GM12878 (cell line): ENCODE results near the gene STX8. TPM values are rescaled to one million over a fixed set of nuclear protein-coding genes. Genes with fewer than 3 reads are reported as not detected.

ENCODE experiments used
- ATAC-seq: fragments of 200-7000 bp; cut with Tn5 transposase; 3 replicates; pipeline ENCODE4 v1.9.1; 2020; ENCODE audit warnings: mild to moderate bottlenecking, moderate library complexity
- BruUV-seq: library from RNA; stranded (reverse); fragments of 400-500 nt; replicated peaks from 2 replicates; lab custom pipeline; 2021; lab: Mats Ljungman, UMichigan
- CTCF ChIA-PET: fragments of 300-600 bp; sonication (Branson Sonifier 250); formaldehyde crosslinking; extraction: SDS; loops from one replicate; lab custom pipeline; 2021; ENCODE audit warnings: inconsistent platforms; lab: Yijun Ruan, JAX
- POLR2A ChIA-PET: fragments of 350-600 bp; formaldehyde crosslinking; extraction: SDS; loops from one replicate; lab custom pipeline; 2021; ENCODE audit warnings: inconsistent platforms; lab: Charles Lee
- RAD21 ChIA-PET: fragments of 300-600 bp; sonication (Branson Sonifier 250); formaldehyde crosslinking; loops from one replicate; lab custom pipeline; 2023; ENCODE audit warnings: antibody characterized with exemption; ENCODE audit not compliant: unreplicated experiment; lab: Charles Lee
- SMC1A ChIA-PET: fragments of 300-600 bp; sonication (Branson Sonifier 250); formaldehyde crosslinking; loops from one replicate; lab custom pipeline; 2023; ENCODE audit not compliant: unreplicated experiment, uncharacterized antibody; lab: Charles Lee
- DNase-seq: peaks from one replicate; pipeline ENCODE4 v3.0.0-alpha.2; 2011; ENCODE audit warnings: low read depth, low spot score
- FAIRE-seq: peaks from 3 replicates; lab custom pipeline; 2011; peaks lifted over from hg19 to GRCh38; lab: Jason Lieb, UNC
- H2AFZ ChIP-seq: 2 replicates; pipeline ENCODE4 v1.6.0; 2011; ENCODE audit warnings: low read depth, low read length, control low read depth; ENCODE audit not compliant: control insufficient read depth
- H3K27ac ChIP-seq: 2 replicates; pipeline ENCODE4 v1.5.1; 2011; ENCODE audit warnings: control low read depth; ENCODE audit not compliant: control insufficient read depth, insufficient read depth
- H3K27me3 ChIP-seq, 2 experiments: replicated peaks in 1 of 2; 2 replicates each; pipeline versions ENCODE4 v1.6.0 to v1.6.1; 2011; ENCODE audit warnings: low read length in 1 of 2; ENCODE audit not compliant: control insufficient read depth in 2 of 2, insufficient read depth in 2 of 2
- H3K36me3 ChIP-seq, 2 experiments: 2 replicates each; pipeline ENCODE4 v1.5.1; 2011; ENCODE audit warnings: low read length in 1 of 2; ENCODE audit not compliant: control insufficient read depth in 2 of 2, insufficient read depth in 2 of 2
- H3K4me1 ChIP-seq: 2 replicates; pipeline ENCODE4 v1.6.1; 2011; ENCODE audit warnings: mild to moderate bottlenecking, low read length, moderate library complexity, mixed read lengths; ENCODE audit not compliant: control insufficient read depth, insufficient read depth
- H3K4me2 ChIP-seq: 2 replicates; pipeline ENCODE4 v1.6.0; 2011; ENCODE audit warnings: control low read depth; ENCODE audit not compliant: control insufficient read depth, insufficient read depth
- H3K4me3 ChIP-seq: fragments of 200-600 bp; sonication (generic); 2 replicates; pipeline ENCODE4 v1.5.1; 2016
- H3K79me2 ChIP-seq: 2 replicates; pipeline ENCODE4 v1.6.0; 2011; ENCODE audit warnings: low read length; ENCODE audit not compliant: control insufficient read depth, insufficient read depth
- H3K9ac ChIP-seq: 2 replicates; pipeline ENCODE4 v1.8.0; 2011; ENCODE audit warnings: low read length, control low read depth, mixed read lengths; ENCODE audit not compliant: control insufficient read depth, insufficient read depth
- H3K9me3 ChIP-seq: replicated peaks from 3 replicates; pipeline ENCODE4 v1.5.1; 2011; ENCODE audit warnings: mild to moderate bottlenecking, low read length; ENCODE audit not compliant: control insufficient read depth, insufficient read depth
- H4K20me1 ChIP-seq: 2 replicates; pipeline ENCODE4 v1.6.0; 2011; ENCODE audit not compliant: control insufficient read depth, insufficient read depth
- ATF7 ChIP-seq: fragments of 450-650 bp; IDR thresholded peaks from 2 replicates; pipeline ENCODE4 v1.6.1; 2016; ENCODE audit warnings: low read depth, mild to moderate bottlenecking
- BCL3 ChIP-seq: IDR thresholded peaks from 2 replicates; pipeline ENCODE4 v1.6.1; 2011; ENCODE audit warnings: borderline replicate concordance, low read depth, mild to moderate bottlenecking, moderate library complexity, low read length; ENCODE audit not compliant: insufficient read depth, poor library complexity, severe bottlenecking
- BHLHE40 ChIP-seq, 2 experiments: fragments of 450-650 bp in 1 of 2; IDR thresholded peaks; 2 replicates each; pipeline ENCODE4 v1.6.1; 2011 to 2017; ENCODE audit warnings: low read depth in 2 of 2, borderline replicate concordance in 1 of 2, improper control_type of control experiment in 1 of 2, low read length in 1 of 2, mild to moderate bottlenecking in 1 of 2
- CBFB ChIP-seq: IDR thresholded peaks from 2 replicates; pipeline ENCODE4 v1.6.1; 2016; ENCODE audit warnings: antibody characterized with exemption, low read depth
- ETV6 ChIP-seq, 2 experiments: fragments of 450-650 bp in 1 of 2; IDR thresholded peaks in 1 of 2; conservative IDR thresholded peaks in 1 of 2; 2 replicates each; pipeline ENCODE4 v1.6.1; 2014; ENCODE audit warnings: antibody characterized with exemption in 1 of 2, borderline replicate concordance in 1 of 2, low read depth in 1 of 2, mild to moderate bottlenecking in 1 of 2, moderate library complexity in 1 of 2
- FOXM1 ChIP-seq: IDR thresholded peaks from 2 replicates; pipeline ENCODE4 v1.6.1; 2012; ENCODE audit warnings: low read depth, mild to moderate bottlenecking, inconsistent platforms, low read length, moderate library complexity
- KDM1A ChIP-seq: fragments of 200-600 bp; sonication (generic); IDR thresholded peaks from 2 replicates; pipeline ENCODE4 v1.6.1; 2016; ENCODE audit warnings: borderline replicate concordance
- KLF5 ChIP-seq: fragments of 450-650 bp; IDR thresholded peaks from 2 replicates; pipeline ENCODE4 v1.6.1; 2014; ENCODE audit warnings: mild to moderate bottlenecking; ENCODE audit not compliant: partially characterized antibody
- LARP7 ChIP-seq: fragments of 450-650 bp; IDR thresholded peaks from 2 replicates; pipeline ENCODE4 v1.6.1; 2017; ENCODE audit warnings: mild to moderate bottlenecking
- MTA3 ChIP-seq: IDR thresholded peaks from 2 replicates; pipeline ENCODE4 v1.6.1; 2012; ENCODE audit warnings: low read length, inconsistent platforms, borderline replicate concordance
- POLR2AphosphoS2 ChIP-seq: IDR thresholded peaks from 2 replicates; pipeline ENCODE4 v1.6.1; 2011; ENCODE audit warnings: low read depth, mild to moderate bottlenecking, low read length, improper control_type of control experiment, moderate library complexity
- SP1 ChIP-seq: IDR thresholded peaks from one replicate; pipeline ENCODE4 v1.6.1; 2011; ENCODE audit warnings: low read depth, low read length
- SRF ChIP-seq, 2 experiments: IDR thresholded peaks; 2 replicates each; pipeline ENCODE4 v1.6.1; 2011; ENCODE audit warnings: low read depth in 2 of 2, low read length in 2 of 2, mild to moderate bottlenecking in 1 of 2, moderate library complexity in 1 of 2
- SUZ12 ChIP-seq: fragments of 200-600 bp; sonication (generic); IDR thresholded peaks from one replicate; pipeline ENCODE4 v1.6.1; 2018; ENCODE audit warnings: antibody characterized with exemption, mild to moderate bottlenecking; ENCODE audit not compliant: unreplicated experiment
- WGBS: methylation state at CpG from one replicate; pipeline ENCODE4 v1.1.6; 2016; ENCODE audit warnings: low lambda C conversion rate; ENCODE audit not compliant: insufficient replicate concordance, insufficient coverage; ENCODE audit errors: missing lambda C conversion rate; 5-methylcytosine and 5-hydroxymethylcytosine counted together
- in situ Hi-C: fragments of 300-500 bp; cut with MboI; formaldehyde crosslinking; loops from 9 replicates; pipeline ENCODE4 v1.14.3; 2018; ENCODE audit warnings: mixed read lengths
- intact Hi-C: fragments of 100-400 bp; cut with micrococcal nuclease; formaldehyde crosslinking; loops from one replicate; pipeline ENCODE4 v1.14.2; 2022; ENCODE audit not compliant: unreplicated experiment
- polyA plus RNA-seq, 11 experiments: library from polyadenylated mRNA; depleted of rRNA in 4 of 11; unstranded in 6 of 11; stranded (reverse) in 5 of 11; fragments of >200 nt; fragmentation: Nextera tagmentation in 4 of 11; fragmentation: Illumina TruSeq in 1 of 11; extraction: Ambion mirVana in 4 of 11; extraction: Trizol in 1 of 11; gene quantifications; 1 replicate in 1 of 11; 2 replicates in 10 of 11; pipeline versions ENCODE4 v1.2.1 to v1.2.3, GENCODE V29; 2011 to 2016; ENCODE audit warnings: inconsistent platforms in 2 of 11, missing spikeins in 2 of 11, low read depth in 1 of 11
- total RNA-seq, 4 experiments: library from RNA; depleted of rRNA in 3 of 4; stranded (reverse); fragments of >200 nt in 3 of 4; fragmentation: Illumina TruSeq in 1 of 4; extraction: Trizol in 1 of 4; gene quantifications; 2 replicates each; pipeline versions ENCODE4 v1.2.1 to v1.2.3, GENCODE V29; 2013 to 2021
- TF ChIP-seq, protein P1 (sequence below): fragments of 450-650 bp; IDR thresholded peaks from 2 replicates; pipeline ENCODE4 v1.6.1; 2017; ENCODE audit warnings: borderline replicate concordance

STX8 gene
- total and polyA plus RNA-seq, 10 of the 15 experiments (the other 5 are each of a cell fraction or from before 2014, with no cell fraction given) = 47.9 to 151 (median 72.9) TPM

DNA sequence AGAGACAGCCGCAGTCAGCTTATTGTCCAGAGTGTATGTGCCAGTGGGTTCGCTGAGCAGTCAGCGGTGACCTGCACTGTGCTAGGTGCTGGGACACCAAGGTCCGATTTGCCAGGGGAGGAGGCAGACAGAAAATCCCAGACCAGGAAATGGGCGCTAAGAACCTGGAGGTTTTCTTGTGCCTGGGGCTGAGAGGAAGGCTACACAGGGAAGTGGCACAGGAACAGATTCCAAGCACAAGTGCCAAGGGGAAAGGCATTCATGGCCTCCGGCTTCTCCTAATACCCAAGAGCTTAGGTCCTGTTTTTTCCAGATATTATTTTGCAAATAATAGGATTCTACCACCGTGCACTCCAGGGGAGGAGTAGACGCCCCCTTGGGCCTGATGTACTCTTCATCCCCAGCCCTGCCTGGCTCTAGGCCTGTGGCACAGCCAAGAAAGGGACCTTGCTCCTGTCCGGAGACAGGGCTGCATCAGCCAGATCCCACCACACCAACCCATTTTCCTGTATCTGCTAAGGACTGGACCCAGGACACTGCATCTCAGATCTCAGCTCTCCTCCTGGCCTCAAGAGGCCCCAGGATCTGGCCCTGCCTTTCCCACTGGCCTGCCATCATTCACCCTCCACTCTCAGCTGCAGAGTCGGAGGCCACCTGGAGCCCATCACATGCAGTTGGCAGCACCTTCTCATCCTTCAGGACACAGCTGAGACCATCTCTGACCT, 367.1 kb downstream of the STX8 start (continued):
- no peak for TF ChIP-seq CBFB
- TF ChIP-seq ETV6 (conservative IDR thresholded peaks at IDR 0.05 in 1 of 2, IDR thresholded peaks at IDR 0.05 in 1 of 2; ENCODE audit: borderline replicate concordance in 1 of 2, low read depth in 1 of 2) = no peak
- no peak for TF ChIP-seq FOXM1
- TF ChIP-seq, protein P1, sequence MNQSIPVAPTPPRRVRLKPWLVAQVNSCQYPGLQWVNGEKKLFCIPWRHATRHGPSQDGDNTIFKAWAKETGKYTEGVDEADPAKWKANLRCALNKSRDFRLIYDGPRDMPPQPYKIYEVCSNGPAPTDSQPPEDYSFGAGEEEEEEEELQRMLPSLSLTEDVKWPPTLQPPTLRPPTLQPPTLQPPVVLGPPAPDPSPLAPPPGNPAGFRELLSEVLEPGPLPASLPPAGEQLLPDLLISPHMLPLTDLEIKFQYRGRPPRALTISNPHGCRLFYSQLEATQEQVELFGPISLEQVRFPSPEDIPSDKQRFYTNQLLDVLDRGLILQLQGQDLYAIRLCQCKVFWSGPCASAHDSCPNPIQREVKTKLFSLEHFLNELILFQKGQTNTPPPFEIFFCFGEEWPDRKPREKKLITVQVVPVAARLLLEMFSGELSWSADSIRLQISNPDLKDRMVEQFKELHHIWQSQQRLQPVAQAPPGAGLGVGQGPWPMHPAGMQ = no peak

- no peaks in the 10 kb centered on the region; the same call in 2 of the 3 replicates for H3K9me3 ChIP-seq
- H4K20me1 ChIP-seq = no peaks in the 10 kb centered on the region
- H3K9ac ChIP-seq = no peak overlapping the region
- no TSS peak for BruUV-seq
- 38% methylated on average over 14 of the region's 14 CpGs for WGBS
- intact Hi-C loops = no loop called here
- ChIA-PET SMC1A (no interaction called here), POLR2A (no interaction called here), CTCF (no interaction called here), RAD21 (no interaction called here)
- H3K4me1 ChIP-seq = peaks cover 9% of the 10 kb centered on the region
- H3K4me3 ChIP-seq = no peak overlapping the region
- H3K27me3 ChIP-seq = no peaks in the 10 kb centered on the region; a peak in 1 of 4 replicates
- H2AFZ ChIP-seq = no peak overlapping the region
- no peaks in the 10 kb centered on the region for H3K79me2 ChIP-seq
- H3K36me3 ChIP-seq = no peaks in the 10 kb centered on the region
- no peak for ATAC-seq
- in situ Hi-C loops = no loop called here
- H3K27ac ChIP-seq = no peak overlapping the region
- no peak overlapping the region for H3K4me2 ChIP-seq
- DNase-seq = no peak
- TF ChIP-seq SP1 (no peak), POLR2AphosphoS2 (no peak), SUZ12 (no peak), MTA3 (no peak), BHLHE40 (IDR thresholded peaks at IDR 0.05; ENCODE audit: borderline replicate concordance in 1 of 2, low read depth in 2 of 2, low read length in 1 of 2) (no peak), LARP7 (no peak), SRF (IDR thresholded peaks at IDR 0.05; ENCODE audit: low read depth in 2 of 2, low read length in 2 of 2) (no peak), BCL3 (no peak), KDM1A (no peak), ATF7 (no peak), KLF5 (no peak)
- FAIRE-seq = no peak
Observed at GRCh38 chr17:9206741-9207332, 368.8 kb downstream of the STX8 start.
